ENCODE measurements around the gene ARL9.

ARL9 gene

DNA sequence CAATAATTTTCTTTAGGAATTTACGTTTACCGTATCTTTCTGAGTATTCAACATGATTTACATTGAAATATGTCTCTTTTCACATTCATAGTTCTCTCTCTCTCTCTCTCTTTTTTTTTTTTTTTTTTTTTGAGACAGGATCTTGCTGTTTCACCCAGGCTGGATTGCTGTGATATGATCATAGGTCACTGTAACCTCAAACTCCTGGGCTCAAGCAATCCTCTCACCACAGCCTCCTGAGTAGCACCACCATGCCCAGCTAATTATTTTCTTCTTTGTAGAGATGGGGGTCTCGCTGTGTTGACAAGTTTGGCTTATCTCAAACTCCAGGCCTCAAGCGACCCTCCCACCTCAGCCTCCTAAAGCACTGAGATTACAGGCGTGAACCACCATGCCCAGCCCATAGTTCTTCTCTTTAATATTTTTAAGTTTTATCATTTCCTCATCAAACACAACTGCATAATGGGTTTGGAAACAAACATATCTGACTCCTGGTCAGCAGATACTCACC lies 28.3 kb upstream of the ARL9 start:
- Histone ChIP-seq H3K4me3 (ENCODE audit: low read depth, low read length) (no peak overlapping the region), H3K9me3 (ENCODE audit: control insufficient read depth, insufficient read depth, low read depth, low read length) (no peaks in the 10 kb centered on the region), H3K36me3 (ENCODE audit: control insufficient read depth in 2 of 2, insufficient read depth in 1 of 2, low read length in 2 of 2) (peaks cover 52 to 87% of the 10 kb centered on the region in 2 experiments), H3K27ac (ENCODE audit: extremely low read depth, low read depth, low read length) (no peak overlapping the region), H3K4me1 (ENCODE audit: control insufficient read depth, insufficient read depth, low read length) (no peaks in the 10 kb centered on the region)
- POLR2A ChIA-PET, result no interaction called here
- CTCF ChIA-PET, result no interaction called here
- TF ChIP-seq ZNF514 (tag by site-specific recombination; IDR thresholded peaks at IDR 0.05) (no peak), ZNF548 (tag by site-specific recombination; IDR thresholded peaks at IDR 0.05) (no peak), ZNF354C (tag by site-specific recombination; IDR thresholded peaks at IDR 0.05; ENCODE audit: borderline replicate concordance, low read depth) (no peak), ZNF654 (tag by site-specific recombination; IDR thresholded peaks at IDR 0.05; ENCODE audit: low read depth) (no peak), ZNF701 (tag by site-specific recombination; IDR thresholded peaks at IDR 0.05) (no peak), ZIC2 (tag by site-specific recombination; IDR thresholded peaks at IDR 0.05) (no peak), GLIS1 (tag by site-specific recombination; IDR thresholded peaks at IDR 0.05) (no peak), ZNF843 (tag by site-specific recombination; IDR thresholded peaks at IDR 0.05) (no peak), ZNF677 (tag by site-specific recombination; IDR thresholded peaks at IDR 0.05) (no peak), ZNF837 (tag by site-specific recombination; IDR thresholded peaks at IDR 0.05) (no peak), ZNF394 (tag by site-specific recombination; IDR thresholded peaks at IDR 0.05; ENCODE audit: borderline replicate concordance) (no peak)
- TF ChIP-seq, protein P1, sequence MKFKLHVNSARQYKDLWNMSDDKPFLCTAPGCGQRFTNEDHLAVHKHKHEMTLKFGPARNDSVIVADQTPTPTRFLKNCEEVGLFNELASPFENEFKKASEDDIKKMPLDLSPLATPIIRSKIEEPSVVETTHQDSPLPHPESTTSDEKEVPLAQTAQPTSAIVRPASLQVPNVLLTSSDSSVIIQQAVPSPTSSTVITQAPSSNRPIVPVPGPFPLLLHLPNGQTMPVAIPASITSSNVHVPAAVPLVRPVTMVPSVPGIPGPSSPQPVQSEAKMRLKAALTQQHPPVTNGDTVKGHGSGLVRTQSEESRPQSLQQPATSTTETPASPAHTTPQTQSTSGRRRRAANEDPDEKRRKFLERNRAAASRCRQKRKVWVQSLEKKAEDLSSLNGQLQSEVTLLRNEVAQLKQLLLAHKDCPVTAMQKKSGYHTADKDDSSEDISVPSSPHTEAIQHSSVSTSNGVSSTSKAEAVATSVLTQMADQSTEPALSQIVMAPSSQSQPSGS (tag by site-specific recombination; IDR thresholded peaks at IDR 0.05; ENCODE audit: low read depth), result no peak
- TF ChIP-seq, protein P2, sequence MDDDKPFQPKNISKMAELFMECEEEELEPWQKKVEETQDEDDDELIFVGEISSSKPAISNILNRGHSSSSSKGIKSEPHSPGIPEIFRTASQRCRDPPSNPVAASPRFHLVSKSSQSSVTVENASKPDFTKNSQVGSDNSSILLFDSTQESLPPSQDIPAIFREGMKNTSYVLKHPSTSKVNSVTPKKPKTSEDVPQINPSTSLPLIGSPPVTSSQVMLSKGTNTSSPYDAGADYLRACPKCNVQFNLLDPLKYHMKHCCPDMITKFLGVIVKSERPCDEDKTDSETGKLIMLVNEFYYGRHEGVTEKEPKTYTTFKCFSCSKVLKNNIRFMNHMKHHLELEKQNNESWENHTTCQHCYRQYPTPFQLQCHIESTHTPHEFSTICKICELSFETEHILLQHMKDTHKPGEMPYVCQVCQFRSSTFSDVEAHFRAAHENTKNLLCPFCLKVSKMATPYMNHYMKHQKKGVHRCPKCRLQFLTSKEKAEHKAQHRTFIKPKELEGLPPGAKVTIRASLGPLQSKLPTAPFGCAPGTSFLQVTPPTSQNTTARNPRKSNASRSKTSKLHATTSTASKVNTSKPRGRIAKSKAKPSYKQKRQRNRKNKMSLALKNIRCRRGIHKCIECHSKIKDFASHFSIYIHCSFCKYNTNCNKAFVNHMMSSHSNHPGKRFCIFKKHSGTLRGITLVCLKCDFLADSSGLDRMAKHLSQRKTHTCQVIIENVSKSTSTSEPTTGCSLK (tag by site-specific recombination; IDR thresholded peaks at IDR 0.05), result no peak
- TF ChIP-seq, protein P3, sequence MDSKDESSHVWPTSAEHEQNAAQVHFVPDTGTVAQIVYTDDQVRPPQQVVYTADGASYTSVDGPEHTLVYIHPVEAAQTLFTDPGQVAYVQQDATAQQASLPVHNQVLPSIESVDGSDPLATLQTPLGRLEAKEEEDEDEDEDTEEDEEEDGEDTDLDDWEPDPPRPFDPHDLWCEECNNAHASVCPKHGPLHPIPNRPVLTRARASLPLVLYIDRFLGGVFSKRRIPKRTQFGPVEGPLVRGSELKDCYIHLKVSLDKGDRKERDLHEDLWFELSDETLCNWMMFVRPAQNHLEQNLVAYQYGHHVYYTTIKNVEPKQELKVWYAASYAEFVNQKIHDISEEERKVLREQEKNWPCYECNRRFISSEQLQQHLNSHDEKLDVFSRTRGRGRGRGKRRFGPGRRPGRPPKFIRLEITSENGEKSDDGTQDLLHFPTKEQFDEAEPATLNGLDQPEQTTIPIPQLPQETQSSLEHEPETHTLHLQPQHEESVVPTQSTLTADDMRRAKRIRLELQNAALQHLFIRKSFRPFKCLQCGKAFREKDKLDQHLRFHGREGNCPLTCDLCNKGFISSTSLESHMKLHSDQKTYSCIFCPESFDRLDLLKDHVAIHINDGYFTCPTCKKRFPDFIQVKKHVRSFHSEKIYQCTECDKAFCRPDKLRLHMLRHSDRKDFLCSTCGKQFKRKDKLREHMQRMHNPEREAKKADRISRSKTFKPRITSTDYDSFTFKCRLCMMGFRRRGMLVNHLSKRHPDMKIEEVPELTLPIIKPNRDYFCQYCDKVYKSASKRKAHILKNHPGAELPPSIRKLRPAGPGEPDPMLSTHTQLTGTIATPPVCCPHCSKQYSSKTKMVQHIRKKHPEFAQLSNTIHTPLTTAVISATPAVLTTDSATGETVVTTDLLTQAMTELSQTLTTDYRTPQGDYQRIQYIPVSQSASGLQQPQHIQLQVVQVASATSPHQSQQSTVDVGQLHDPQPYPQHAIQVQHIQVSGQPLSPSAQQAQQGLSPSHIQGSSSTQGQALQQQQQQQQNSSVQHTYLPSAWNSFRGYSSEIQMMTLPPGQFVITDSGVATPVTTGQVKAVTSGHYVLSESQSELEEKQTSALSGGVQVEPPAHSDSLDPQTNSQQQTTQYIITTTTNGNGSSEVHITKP (tag by site-specific recombination; IDR thresholded peaks at IDR 0.05), result no peak
- TF ChIP-seq, protein P4, sequence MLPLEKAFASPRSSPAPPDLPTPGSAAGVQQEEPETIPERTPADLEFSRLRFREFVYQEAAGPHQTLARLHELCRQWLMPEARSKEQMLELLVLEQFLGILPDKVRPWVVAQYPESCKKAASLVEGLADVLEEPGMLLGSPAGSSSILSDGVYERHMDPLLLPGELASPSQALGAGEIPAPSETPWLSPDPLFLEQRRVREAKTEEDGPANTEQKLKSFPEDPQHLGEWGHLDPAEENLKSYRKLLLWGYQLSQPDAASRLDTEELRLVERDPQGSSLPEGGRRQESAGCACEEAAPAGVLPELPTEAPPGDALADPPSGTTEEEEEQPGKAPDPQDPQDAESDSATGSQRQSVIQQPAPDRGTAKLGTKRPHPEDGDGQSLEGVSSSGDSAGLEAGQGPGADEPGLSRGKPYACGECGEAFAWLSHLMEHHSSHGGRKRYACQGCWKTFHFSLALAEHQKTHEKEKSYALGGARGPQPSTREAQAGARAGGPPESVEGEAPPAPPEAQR (tag by site-specific recombination; IDR thresholded peaks at IDR 0.05), result no peak
- TF ChIP-seq, protein P5, sequence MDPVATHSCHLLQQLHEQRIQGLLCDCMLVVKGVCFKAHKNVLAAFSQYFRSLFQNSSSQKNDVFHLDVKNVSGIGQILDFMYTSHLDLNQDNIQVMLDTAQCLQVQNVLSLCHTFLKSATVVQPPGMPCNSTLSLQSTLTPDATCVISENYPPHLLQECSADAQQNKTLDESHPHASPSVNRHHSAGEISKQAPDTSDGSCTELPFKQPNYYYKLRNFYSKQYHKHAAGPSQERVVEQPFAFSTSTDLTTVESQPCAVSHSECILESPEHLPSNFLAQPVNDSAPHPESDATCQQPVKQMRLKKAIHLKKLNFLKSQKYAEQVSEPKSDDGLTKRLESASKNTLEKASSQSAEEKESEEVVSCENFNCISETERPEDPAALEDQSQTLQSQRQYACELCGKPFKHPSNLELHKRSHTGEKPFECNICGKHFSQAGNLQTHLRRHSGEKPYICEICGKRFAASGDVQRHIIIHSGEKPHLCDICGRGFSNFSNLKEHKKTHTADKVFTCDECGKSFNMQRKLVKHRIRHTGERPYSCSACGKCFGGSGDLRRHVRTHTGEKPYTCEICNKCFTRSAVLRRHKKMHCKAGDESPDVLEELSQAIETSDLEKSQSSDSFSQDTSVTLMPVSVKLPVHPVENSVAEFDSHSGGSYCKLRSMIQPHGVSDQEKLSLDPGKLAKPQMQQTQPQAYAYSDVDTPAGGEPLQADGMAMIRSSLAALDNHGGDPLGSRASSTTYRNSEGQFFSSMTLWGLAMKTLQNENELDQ (tag by site-specific recombination; IDR thresholded peaks at IDR 0.05; ENCODE audit: low read depth), result no peak

All from HEK293 (cell line).